ENCODE results near the gene DIRAS3. TPM values are rescaled to one million over a fixed set of nuclear protein-coding genes. Genes with fewer than 3 reads are reported as not detected.

The DIRAS3 gene
- total and polyA plus RNA-seq, 2 of the 8 experiments (the other 6 are each of a cell fraction or from before 2014, with no cell fraction given) = 0.11 TPM; not detected in 1

DNA sequence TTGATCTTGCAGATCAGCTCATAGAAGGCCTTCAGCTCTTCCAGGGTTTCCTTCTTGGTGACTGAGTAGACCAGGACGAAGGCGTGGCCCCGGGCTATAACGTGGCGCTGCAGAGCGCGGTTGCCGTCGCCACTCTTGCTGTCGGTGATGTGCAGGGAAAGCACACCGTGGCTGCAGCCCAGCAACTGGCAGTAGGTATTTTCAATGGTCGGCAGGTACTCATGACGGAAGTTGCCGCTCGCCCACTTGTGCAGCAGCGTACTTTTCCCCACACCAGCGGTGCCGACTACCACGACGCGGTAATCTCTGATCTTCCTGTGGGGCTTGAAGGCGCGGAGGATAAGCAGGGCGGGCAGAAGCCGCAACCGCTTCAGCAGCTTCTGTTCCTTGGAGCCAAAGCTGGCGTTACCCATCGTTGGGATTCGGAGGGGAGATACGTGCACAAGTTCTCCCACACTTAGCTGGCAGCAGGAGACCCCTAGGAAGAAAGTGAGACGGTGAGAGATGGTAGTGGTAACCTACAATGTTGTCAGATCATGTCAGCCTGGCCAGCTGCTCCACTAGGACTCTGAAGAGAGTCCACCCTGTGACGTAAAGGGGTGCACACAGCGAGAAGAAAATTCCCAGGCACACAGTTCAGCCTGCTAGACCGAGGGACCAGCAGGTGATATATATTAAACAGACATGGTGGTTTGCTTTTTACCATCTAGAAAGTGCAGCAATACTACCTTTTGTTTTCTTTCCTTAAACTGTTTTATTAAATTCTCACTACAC, 3.4 kb downstream of the DIRAS3 start:
- 97% methylated on average over 34 of the region's 34 CpGs; no CpG with 5 or more reads in 1 of the 2 experiments for WGBS, 2 experiments (ENCODE audit: extremely low coverage in 1 of 2, insufficient coverage in 1 of 2, insufficient read length in 1 of 2, insufficient replicate concordance in 2 of 2, low coverage in 1 of 2, low lambda C conversion rate in 2 of 2, missing lambda C conversion rate in 1 of 2)
- Histone ChIP-seq H3K9ac (replicated peaks in 1 of 4; ENCODE audit: extremely low read depth in 1 of 4, low read depth in 3 of 4, low read length in 3 of 4) (no peak overlapping the region), H4K5ac (ENCODE audit: insufficient read length, low read depth, low read length) (no peak overlapping the region), H2BK20ac (ENCODE audit: low read length) (no peak overlapping the region), H3K4ac (replicated peaks; ENCODE audit: insufficient read length, low read depth, low read length) (no peak overlapping the region), H2BK120ac (replicated peaks; ENCODE audit: low read depth, low read length) (no peak overlapping the region), H3K18ac (ENCODE audit: extremely low read depth, low read length) (no peak overlapping the region), H2AFZ (ENCODE audit: low read length) (no peak overlapping the region), H3K9me3 (ENCODE audit: insufficient read depth in 2 of 2, low read depth in 1 of 2, low read length in 1 of 2) (peaks cover 0 to 5% of the 10 kb centered on the region in 2 experiments; a peak in 1 of 4 replicates), H2BK12ac (ENCODE audit: low read depth, low read length) (no peak overlapping the region), H3K56ac (replicated peaks; ENCODE audit: insufficient read length, low read depth, low read length) (no peak overlapping the region), H3K23ac (ENCODE audit: insufficient read length) (no peak overlapping the region), H4K8ac (ENCODE audit: extremely low read depth, insufficient read depth, low read length) (no peak overlapping the region), H3K36me3 (ENCODE audit: control insufficient read depth in 2 of 4, insufficient read depth in 4 of 4, low read length in 3 of 4) (no peaks in the 10 kb centered on the region), H2BK5ac (ENCODE audit: low read depth, low read length) (no peak overlapping the region), H3K27ac (ENCODE audit: low read depth, low read length) (no peak overlapping the region), H3K79me1 (ENCODE audit: low read depth, low read length) (no peaks in the 10 kb centered on the region), H4K91ac (replicated peaks; ENCODE audit: insufficient read length, low read length) (no peak overlapping the region), H3K4me3 (ENCODE audit: extremely low read depth in 1 of 4, insufficient read depth in 2 of 4, low read depth in 3 of 4, low read length in 4 of 4) (no peak overlapping the region), H2BK15ac (ENCODE audit: low read length) (no peak overlapping the region), H2AK5ac (ENCODE audit: low read depth, low read length) (no peak overlapping the region), H3K4me1 (replicated peaks in 1 of 4; ENCODE audit: control insufficient read depth in 3 of 4, insufficient read depth in 4 of 4, low read length in 3 of 4) (0 out of 7 replicates have a peak, but pooled peaks cover 0 to 2% (median 0%) of the 10 kb centered on the region in 4 experiments), H3K79me2 (ENCODE audit: control insufficient read depth in 1 of 2, insufficient read depth in 2 of 2, low read length in 2 of 2) (no peaks in the 10 kb centered on the region), H3K27me3 (replicated peaks in 1 of 4; ENCODE audit: control insufficient read depth in 3 of 4, extremely low read depth in 1 of 4, insufficient read depth in 3 of 4, low read length in 3 of 4) (peaks cover 0 to 22% (median 15%) of the 10 kb centered on the region in 4 experiments; a peak in 6 of 7 replicates), H4K20me1 (replicated peaks in 1 of 2; ENCODE audit: control insufficient read depth in 1 of 2, insufficient read depth in 2 of 2, low read length in 2 of 2) (no peaks in the 10 kb centered on the region), H3K14ac (ENCODE audit: insufficient read length) (no peak overlapping the region), H3K23me2 (ENCODE audit: low read depth, low read length) (no peaks in the 10 kb centered on the region), H3K4me2 (ENCODE audit: insufficient read depth in 1 of 2, low read depth in 2 of 2, low read length in 2 of 2) (no peak overlapping the region)
- FAIRE-seq (no peak), DNase-seq (ENCODE audit: low read depth in 1 of 2, low spot score in 2 of 2) (no peak)
- no peak for TF ChIP-seq HDAC6 (IDR thresholded peaks at IDR 0.05; ENCODE audit: low read depth, low read length)
- no peak for TF ChIP-seq RBBP5 (IDR thresholded peaks at IDR 0.05; ENCODE audit: borderline replicate concordance, low read depth, low read length)
- no peak for TF ChIP-seq EP300 (IDR thresholded peaks at IDR 0.05; ENCODE audit: borderline replicate concordance in 1 of 2, low read depth in 2 of 2, low read length in 2 of 2)
- no peak for TF ChIP-seq PHF8 (conservative IDR thresholded peaks at IDR 0.05; ENCODE audit: low read depth, low read length)
- no peak for TF ChIP-seq CREB1 (IDR thresholded peaks at IDR 0.05)
- TF ChIP-seq TCF12 (IDR thresholded peaks at IDR 0.05; ENCODE audit: low read depth, low read length) = no peak
- ChIA-PET CTCF (ENCODE audit: partially characterized antibody) (interaction anchor here (0.6 to 4.7 kb wide), 5 partner anchors 11 to 197 kb away, joined by 3 to 30 read pairs (median 5); no protein-coding TSS in a partner anchor), POLR2A (ENCODE audit: partially characterized antibody) (no interaction called here)

Measured in H1 (cell line).